ENCODE results near the gene ACLY.

ACLY gene

GRCh38 chr17:41918314-41919164, at the start of gene ACLY:
ACLY (minus strand) TSS chr17:41918951; CDS start chr17:41913873, 5,078 bp downstream.
- DNase-seq (ENCODE audit: low spot score), result peak; percentile 100
- in situ Hi-C loops (cut with MboI; ENCODE audit: low pct_unique_long_range_greater_than_20kb, low sequenced_read_pairs, unreplicated experiment), result no loop called here
- TF ChIP-seq, protein P1, sequence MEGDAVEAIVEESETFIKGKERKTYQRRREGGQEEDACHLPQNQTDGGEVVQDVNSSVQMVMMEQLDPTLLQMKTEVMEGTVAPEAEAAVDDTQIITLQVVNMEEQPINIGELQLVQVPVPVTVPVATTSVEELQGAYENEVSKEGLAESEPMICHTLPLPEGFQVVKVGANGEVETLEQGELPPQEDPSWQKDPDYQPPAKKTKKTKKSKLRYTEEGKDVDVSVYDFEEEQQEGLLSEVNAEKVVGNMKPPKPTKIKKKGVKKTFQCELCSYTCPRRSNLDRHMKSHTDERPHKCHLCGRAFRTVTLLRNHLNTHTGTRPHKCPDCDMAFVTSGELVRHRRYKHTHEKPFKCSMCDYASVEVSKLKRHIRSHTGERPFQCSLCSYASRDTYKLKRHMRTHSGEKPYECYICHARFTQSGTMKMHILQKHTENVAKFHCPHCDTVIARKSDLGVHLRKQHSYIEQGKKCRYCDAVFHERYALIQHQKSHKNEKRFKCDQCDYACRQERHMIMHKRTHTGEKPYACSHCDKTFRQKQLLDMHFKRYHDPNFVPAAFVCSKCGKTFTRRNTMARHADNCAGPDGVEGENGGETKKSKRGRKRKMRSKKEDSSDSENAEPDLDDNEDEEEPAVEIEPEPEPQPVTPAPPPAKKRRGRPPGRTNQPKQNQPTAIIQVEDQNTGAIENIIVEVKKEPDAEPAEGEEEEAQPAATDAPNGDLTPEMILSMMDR (IDR thresholded peaks at IDR 0.05; ENCODE audit: extremely low read depth, insufficient read depth, missing control alignments), result no peak

- DNase-seq (ENCODE audit: low spot score), result no peak
- in situ Hi-C loops (cut with MboI; ENCODE audit: low pct_unique_long_range_greater_than_20kb, low sequenced_read_pairs, unreplicated experiment), result loop anchor here (10.0 kb wide), 1 partner anchor 137 kb away; no protein-coding TSS in a partner anchor
- TF ChIP-seq, protein P1 (IDR thresholded peaks at IDR 0.05; ENCODE audit: extremely low read depth, insufficient read depth, missing control alignments), result no peak
Measured at GRCh38 chr17:41967921-41968578, 49.3 kb upstream of the ACLY start.

DNA sequence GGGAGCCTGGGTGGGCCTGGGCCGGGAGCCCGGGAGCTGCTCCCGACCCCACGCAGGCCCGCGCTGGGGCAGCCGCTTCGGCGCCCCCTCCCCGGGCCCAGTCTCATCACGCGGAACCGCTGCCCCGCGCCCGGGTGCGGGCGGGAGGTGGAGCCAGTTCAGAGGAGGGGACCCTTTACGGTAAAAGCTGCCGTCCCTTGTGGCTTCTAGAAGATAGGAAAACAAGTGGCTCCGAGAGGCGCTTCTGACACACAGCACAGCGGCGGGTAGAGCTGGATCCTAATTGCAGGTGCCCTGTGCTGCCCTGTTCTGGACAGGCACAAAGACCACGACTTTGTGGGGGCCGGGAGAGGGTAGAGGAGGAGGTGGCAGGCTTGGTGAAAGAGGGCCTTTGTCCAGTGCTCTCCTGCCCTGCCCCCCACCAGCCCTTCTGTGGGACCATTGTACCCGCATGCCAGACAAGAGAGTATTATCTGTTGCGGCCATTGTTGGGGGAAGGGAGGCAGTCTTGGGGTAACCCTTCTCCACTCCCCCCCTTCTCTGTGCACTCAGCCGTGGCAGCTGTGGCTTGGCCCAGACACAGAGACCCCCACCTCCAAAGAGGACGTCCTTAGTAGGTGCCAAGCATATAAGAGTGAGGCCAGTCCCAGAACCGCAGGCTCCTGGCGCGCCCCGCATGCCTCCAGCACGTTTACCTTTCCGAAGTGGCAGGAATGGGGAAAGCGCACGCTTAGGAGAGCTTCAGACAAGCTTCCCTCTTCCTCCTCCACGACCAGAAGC, 48.6 kb upstream of the ACLY start:
- in situ Hi-C loops (cut with MboI; ENCODE audit: low pct_unique_long_range_greater_than_20kb, low sequenced_read_pairs, unreplicated experiment), result loop anchor here (10.0 kb wide), 1 partner anchor 137 kb away; no protein-coding TSS in a partner anchor
- peak; percentile 59 for DNase-seq (ENCODE audit: low spot score)
- TF ChIP-seq, protein P1 (IDR thresholded peaks at IDR 0.05; ENCODE audit: extremely low read depth, insufficient read depth, missing control alignments), result no peak

DNA sequence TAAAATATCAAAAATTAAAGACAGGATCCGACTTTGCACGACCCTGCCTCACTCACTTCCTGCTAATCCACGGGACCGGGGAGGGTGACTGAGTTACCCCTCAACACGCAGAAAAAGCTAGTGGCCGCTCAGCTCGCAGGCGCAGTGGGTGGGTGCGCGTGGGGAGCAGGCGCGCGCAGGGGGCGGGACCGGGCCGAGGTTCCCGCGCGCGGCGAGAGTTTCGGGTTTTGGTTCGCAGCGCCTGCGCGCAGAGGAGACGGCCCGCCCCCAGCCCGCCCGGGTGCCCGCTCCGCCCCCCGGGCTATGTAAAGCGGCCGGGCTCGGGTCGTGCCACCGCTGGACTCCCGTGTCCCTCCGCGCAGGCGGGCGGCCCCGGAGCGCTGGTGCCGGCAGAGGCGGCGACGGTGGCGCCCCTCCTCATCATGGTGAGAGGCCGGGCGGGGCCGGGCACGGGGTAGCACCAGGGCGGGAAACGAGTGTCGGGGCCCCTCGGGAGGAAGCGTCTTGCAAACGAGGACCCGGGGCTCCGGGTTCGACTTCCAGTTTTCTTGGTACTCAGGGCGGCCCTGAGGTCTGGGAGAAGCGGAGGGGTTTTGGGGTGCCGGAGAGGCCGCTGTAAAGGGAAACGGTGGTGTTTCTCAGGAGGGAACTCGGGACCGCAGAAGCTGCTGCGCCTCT, 47.9 kb upstream of the ACLY start, which contains the start of gene CNP:
CNP (plus strand) TSS at position 333 of the 678 bp plus-strand sequence; CDS start at position 423, 90 bp downstream.
- DNase-seq (ENCODE audit: low spot score), result peak; percentile 98
- in situ Hi-C loops (cut with MboI; ENCODE audit: low pct_unique_long_range_greater_than_20kb, low sequenced_read_pairs, unreplicated experiment), result loop anchor here (10.0 kb wide), 1 partner anchor 138 kb away; no protein-coding TSS in a partner anchor
- TF ChIP-seq, protein P1 (IDR thresholded peaks at IDR 0.05; ENCODE audit: extremely low read depth, insufficient read depth, missing control alignments), result no peak

- TF ChIP-seq, protein P1 (IDR thresholded peaks at IDR 0.05; ENCODE audit: extremely low read depth, insufficient read depth, missing control alignments), result no peak
- peak; percentile 84 for DNase-seq (ENCODE audit: low spot score)
- in situ Hi-C loops (cut with MboI; ENCODE audit: low pct_unique_long_range_greater_than_20kb, low sequenced_read_pairs, unreplicated experiment), result loop anchor here (10.0 kb wide), 1 partner anchor 139 kb away; no protein-coding TSS in a partner anchor
Measured at GRCh38 chr17:41965694-41966462, 47.1 kb upstream of the ACLY start.

All from GM13977 (cell line).